ENCODE results near the gene ANG.

- TF ChIP-seq CTCF (IDR thresholded peaks at IDR 0.05) (no peak), POLR2A (IDR thresholded peaks at IDR 0.05) (no peak)
Measured at GRCh38 chr14:20680363-20680762, 8.2 kb upstream of the ANG start.
